ENCODE measurements around the gene CCDC178.

Gene CCDC178

DNA sequence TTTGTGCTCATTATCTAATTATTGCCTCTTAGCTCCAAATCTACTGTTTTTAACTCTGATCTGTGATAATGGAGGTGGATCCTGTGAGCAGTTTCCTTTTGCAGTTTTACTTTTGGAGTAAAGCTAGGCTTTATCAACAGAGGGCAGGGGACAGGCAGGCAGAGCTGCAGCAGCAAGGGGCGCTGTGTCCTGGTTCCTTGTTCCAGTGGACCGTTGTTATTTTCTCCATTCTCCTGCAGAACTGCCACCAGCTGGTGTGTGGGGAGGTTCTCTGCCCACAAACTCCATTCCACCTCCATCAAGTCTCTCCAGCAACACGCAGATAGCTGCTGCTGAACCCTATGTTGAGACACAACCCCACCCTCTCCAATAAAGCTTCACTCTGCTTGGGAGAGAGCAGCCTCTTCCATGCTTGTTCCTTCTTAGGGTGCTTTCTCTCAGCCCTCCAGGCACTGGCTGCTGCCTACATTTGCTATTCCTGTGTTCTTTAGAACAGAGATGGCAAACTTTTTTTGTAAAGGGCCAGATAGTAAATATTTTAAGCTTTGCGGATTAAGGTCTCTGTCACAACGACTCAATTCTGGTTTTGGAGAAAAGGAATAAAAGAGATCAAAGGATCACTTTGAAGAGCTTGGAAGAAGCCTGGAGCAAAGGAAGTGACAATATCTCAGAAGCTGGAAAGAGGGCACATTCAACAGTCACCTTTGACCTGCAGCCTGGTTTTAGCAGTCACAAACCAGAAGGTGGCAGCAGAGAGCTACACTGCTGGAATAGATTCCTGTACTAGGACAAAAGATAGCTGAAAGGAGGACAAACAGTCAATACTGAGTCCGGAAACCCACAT, 208.8 kb downstream of the CCDC178 start:
- Histone ChIP-seq H3K9me3 (ENCODE audit: control insufficient read depth, insufficient read depth, low read length) (no peaks in the 10 kb centered on the region), H3F3A (ENCODE audit: control insufficient read depth, insufficient read depth) (no peaks in the 10 kb centered on the region), H3K36me3 (ENCODE audit: control insufficient read depth, low read length) (no peaks in the 10 kb centered on the region), H3K4me3 (ENCODE audit: low read length) (no peak overlapping the region), H3K27me3 (ENCODE audit: control insufficient read depth, low read length) (no peaks in the 10 kb centered on the region), H3K4me2 (ENCODE audit: low read length) (peak overlapping the region; percentile 29; the same call in 1 of the 2 replicates), H4K20me1 (ENCODE audit: control insufficient read depth, insufficient read depth, low read depth, low read length) (no peaks in the 10 kb centered on the region), H3K9me2 (replicated peaks; ENCODE audit: control insufficient read depth, low read length) (no peaks in the 10 kb centered on the region), H3K4me1 (ENCODE audit: control insufficient read depth, low read length) (peaks cover 4% of the 10 kb centered on the region), H3K27ac (ENCODE audit: low read depth, low read length) (no peak overlapping the region), H3K79me2 (ENCODE audit: control insufficient read depth, low read length) (no peaks in the 10 kb centered on the region)
- TF ChIP-seq, protein P1, sequence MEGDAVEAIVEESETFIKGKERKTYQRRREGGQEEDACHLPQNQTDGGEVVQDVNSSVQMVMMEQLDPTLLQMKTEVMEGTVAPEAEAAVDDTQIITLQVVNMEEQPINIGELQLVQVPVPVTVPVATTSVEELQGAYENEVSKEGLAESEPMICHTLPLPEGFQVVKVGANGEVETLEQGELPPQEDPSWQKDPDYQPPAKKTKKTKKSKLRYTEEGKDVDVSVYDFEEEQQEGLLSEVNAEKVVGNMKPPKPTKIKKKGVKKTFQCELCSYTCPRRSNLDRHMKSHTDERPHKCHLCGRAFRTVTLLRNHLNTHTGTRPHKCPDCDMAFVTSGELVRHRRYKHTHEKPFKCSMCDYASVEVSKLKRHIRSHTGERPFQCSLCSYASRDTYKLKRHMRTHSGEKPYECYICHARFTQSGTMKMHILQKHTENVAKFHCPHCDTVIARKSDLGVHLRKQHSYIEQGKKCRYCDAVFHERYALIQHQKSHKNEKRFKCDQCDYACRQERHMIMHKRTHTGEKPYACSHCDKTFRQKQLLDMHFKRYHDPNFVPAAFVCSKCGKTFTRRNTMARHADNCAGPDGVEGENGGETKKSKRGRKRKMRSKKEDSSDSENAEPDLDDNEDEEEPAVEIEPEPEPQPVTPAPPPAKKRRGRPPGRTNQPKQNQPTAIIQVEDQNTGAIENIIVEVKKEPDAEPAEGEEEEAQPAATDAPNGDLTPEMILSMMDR (IDR thresholded peaks at IDR 0.05; ENCODE audit: low read depth, low read length, poor library complexity, severe bottlenecking), result peak; percentile 93
- no peak for TF ChIP-seq EZH2phosphoT487 (IDR thresholded peaks at IDR 0.05; ENCODE audit: borderline replicate concordance, low read length)

DNA sequence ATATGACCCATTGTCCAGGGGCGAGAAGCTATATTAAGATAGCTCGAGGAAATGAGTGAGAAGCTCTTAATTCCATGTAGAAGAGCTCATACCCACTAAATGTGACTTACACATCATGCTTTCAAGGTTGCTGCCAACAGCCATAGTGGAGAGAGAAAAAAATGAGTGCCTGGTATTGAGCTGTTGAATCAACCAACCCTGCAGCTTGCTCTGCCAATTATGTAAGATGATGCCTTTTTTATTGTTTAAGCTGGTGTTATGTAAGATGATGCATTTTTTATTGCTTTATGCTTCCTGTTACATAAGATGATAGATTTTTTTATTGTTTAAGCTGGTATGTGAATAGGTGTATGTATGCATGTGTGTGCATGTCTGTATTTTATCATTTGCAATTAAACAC, 228.2 kb downstream of the CCDC178 start:
- Histone ChIP-seq H3K27ac (ENCODE audit: low read depth, low read length) (no peak overlapping the region), H3K79me2 (ENCODE audit: control insufficient read depth, low read length) (no peaks in the 10 kb centered on the region), H3K9me2 (replicated peaks; ENCODE audit: control insufficient read depth, low read length) (no peaks in the 10 kb centered on the region), H3K9me3 (ENCODE audit: control insufficient read depth, insufficient read depth, low read length) (no peaks in the 10 kb centered on the region), H4K20me1 (ENCODE audit: control insufficient read depth, insufficient read depth, low read depth, low read length) (no peaks in the 10 kb centered on the region), H3K27me3 (ENCODE audit: control insufficient read depth, low read length) (no peaks in the 10 kb centered on the region), H3F3A (ENCODE audit: control insufficient read depth, insufficient read depth) (no peaks in the 10 kb centered on the region), H3K36me3 (ENCODE audit: control insufficient read depth, low read length) (no peaks in the 10 kb centered on the region), H3K4me3 (ENCODE audit: low read length) (no peak overlapping the region), H3K4me2 (ENCODE audit: low read length) (no peak overlapping the region), H3K4me1 (ENCODE audit: control insufficient read depth, low read length) (no peaks in the 10 kb centered on the region)
- TF ChIP-seq EZH2phosphoT487 (IDR thresholded peaks at IDR 0.05; ENCODE audit: borderline replicate concordance, low read length), result no peak
- TF ChIP-seq, protein P1 (IDR thresholded peaks at IDR 0.05; ENCODE audit: low read depth, low read length, poor library complexity, severe bottlenecking), result no peak

DNA sequence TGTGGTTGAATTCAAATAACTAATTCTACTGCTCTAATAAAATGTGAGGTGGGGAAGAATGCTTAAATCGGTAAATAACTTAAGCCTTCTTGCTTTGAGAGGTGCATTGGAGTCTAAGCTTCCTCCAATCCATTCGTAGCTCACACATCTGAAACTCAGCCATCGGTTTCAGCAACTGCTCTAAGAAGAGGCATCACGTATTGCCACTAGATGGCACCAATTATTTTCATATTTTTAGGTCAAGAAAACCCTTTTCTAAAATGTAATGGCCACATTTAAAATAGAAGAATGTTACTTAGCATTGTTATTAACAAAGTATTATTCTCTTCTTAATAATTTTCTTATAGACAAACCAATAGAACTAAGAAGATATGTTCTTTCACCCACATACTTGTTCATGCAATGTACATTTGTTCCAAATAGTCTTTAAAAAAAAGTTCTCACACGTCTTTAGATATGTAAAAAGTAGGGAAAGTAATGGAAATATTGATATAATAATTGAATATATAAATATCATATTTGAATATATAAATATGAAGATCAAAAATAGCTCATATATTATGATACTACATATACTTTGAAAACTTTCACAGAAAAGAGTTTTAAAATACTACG, 229.8 kb downstream of the CCDC178 start:
- Histone ChIP-seq H3K4me2 (ENCODE audit: low read length) (no peak overlapping the region), H3K4me1 (ENCODE audit: control insufficient read depth, low read length) (no peaks in the 10 kb centered on the region), H3K27ac (ENCODE audit: low read depth, low read length) (no peak overlapping the region), H3K79me2 (ENCODE audit: control insufficient read depth, low read length) (no peaks in the 10 kb centered on the region), H3K9me2 (replicated peaks; ENCODE audit: control insufficient read depth, low read length) (no peaks in the 10 kb centered on the region), H3K27me3 (ENCODE audit: control insufficient read depth, low read length) (no peaks in the 10 kb centered on the region; the same call in 1 of the 2 replicates), H3K9me3 (ENCODE audit: control insufficient read depth, insufficient read depth, low read length) (no peaks in the 10 kb centered on the region), H3F3A (ENCODE audit: control insufficient read depth, insufficient read depth) (no peaks in the 10 kb centered on the region), H4K20me1 (ENCODE audit: control insufficient read depth, insufficient read depth, low read depth, low read length) (no peaks in the 10 kb centered on the region), H3K36me3 (ENCODE audit: control insufficient read depth, low read length) (no peaks in the 10 kb centered on the region), H3K4me3 (ENCODE audit: low read length) (no peak overlapping the region)
- TF ChIP-seq EZH2phosphoT487 (IDR thresholded peaks at IDR 0.05; ENCODE audit: borderline replicate concordance, low read length), result no peak
- TF ChIP-seq, protein P1 (IDR thresholded peaks at IDR 0.05; ENCODE audit: low read depth, low read length, poor library complexity, severe bottlenecking), result peak; percentile 65
